Naive thymus-derived CD4-positive, alpha-beta T cell (primary cell): Measurements from ENCODE around the gene MLXIPL. TPM values are rescaled to one million over a fixed set of nuclear protein-coding genes. Genes with fewer than 3 reads are reported as not detected.

ENCODE experiments used
- ATAC-seq: fragments of 150-1000 bp; cut with Tn5 transposase; 2 replicates; pipeline ENCODE4 v1.10.0; 2021; ENCODE audit warnings: mild to moderate bottlenecking, moderate library complexity
- CTCF ChIA-PET: fragments of 350-600 bp; sonication (Branson Sonifier 250); formaldehyde crosslinking; loops from one replicate; lab custom pipeline; 2021; ENCODE audit warnings: antibody characterized with exemption; lab: Charles Lee
- POLR2A ChIA-PET: fragments of 350-600 bp; sonication (Branson Sonifier 250); formaldehyde crosslinking; loops from one replicate; lab custom pipeline; 2021; ENCODE audit warnings: antibody characterized with exemption, inconsistent platforms; lab: Charles Lee
- DNase-seq, 9 donors: peaks; one replicate each; pipeline versions ENCODE4 v3.0.0 to v3.0.0-alpha.2; 2020 to 2022; ENCODE audit warnings: mixed read lengths in 1 of 9
- H3K27ac ChIP-seq: one replicate; pipeline ENCODE4 v1.7.0; 2013; ENCODE audit warnings: mild to moderate bottlenecking, low read depth, low read length, moderate library complexity
- H3K27me3 ChIP-seq, 2 donors: one replicate each; pipeline ENCODE4 v1.7.0; 2013; ENCODE audit warnings: low read length in 2 of 2, mild to moderate bottlenecking in 2 of 2, moderate library complexity in 2 of 2; ENCODE audit not compliant: control insufficient read depth in 2 of 2, insufficient read depth in 2 of 2
- H3K36me3 ChIP-seq, 3 experiments: 1 replicate in 2 of 3; 2 replicates in 1 of 3; pipeline ENCODE4 v1.7.0; 2013; ENCODE audit warnings: low read length in 3 of 3, mild to moderate bottlenecking in 3 of 3, moderate library complexity in 1 of 3; ENCODE audit not compliant: insufficient read depth in 3 of 3, control insufficient read depth in 2 of 3
- H3K4me1 ChIP-seq, 2 donors: one replicate each; pipeline ENCODE4 v1.7.0; 2013; ENCODE audit warnings: low read length in 2 of 2, mild to moderate bottlenecking in 2 of 2, moderate library complexity in 1 of 2; ENCODE audit not compliant: control insufficient read depth in 2 of 2, insufficient read depth in 2 of 2
- H3K4me3 ChIP-seq: 2 replicates; pipeline ENCODE4 v1.7.0; 2013; ENCODE audit warnings: mild to moderate bottlenecking, low read length
- H3K9me3 ChIP-seq, 3 experiments: 1 replicate in 2 of 3; 2 replicates in 1 of 3; pipeline ENCODE4 v1.7.0; 2013; ENCODE audit warnings: low read length in 3 of 3; ENCODE audit not compliant: control insufficient read depth in 2 of 3
- H3K27ac Mint-ChIP-seq, 9 donors: one replicate each; pipeline ENCODE4 v1.8.0; 2020 to 2022; ENCODE audit warnings: mixed read lengths in 9 of 9, mild to moderate bottlenecking in 8 of 9, moderate library complexity in 5 of 9, inconsistent platforms in 2 of 9
- H3K27me3 Mint-ChIP-seq, 5 donors: one replicate each; pipeline ENCODE4 v1.8.0; 2021 to 2022; ENCODE audit warnings: mixed read lengths in 5 of 5, mild to moderate bottlenecking in 1 of 5
- H3K36me3 Mint-ChIP-seq, 5 donors: one replicate each; pipeline ENCODE4 v1.8.0; 2020 to 2022; ENCODE audit warnings: mixed read lengths in 5 of 5, mild to moderate bottlenecking in 3 of 5, inconsistent platforms in 1 of 5
- H3K4me1 Mint-ChIP-seq, 7 donors: one replicate each; pipeline ENCODE4 v1.8.0; 2020 to 2022; ENCODE audit warnings: mixed read lengths in 7 of 7, mild to moderate bottlenecking in 3 of 7, inconsistent platforms in 1 of 7
- H3K4me3 Mint-ChIP-seq, 10 donors: one replicate each; pipeline ENCODE4 v1.8.0; 2020 to 2022; ENCODE audit warnings: mild to moderate bottlenecking in 10 of 10, mixed read lengths in 10 of 10, moderate library complexity in 6 of 10, inconsistent platforms in 2 of 10
- H3K9me3 Mint-ChIP-seq, 11 donors: one replicate each; pipeline ENCODE4 v1.8.0; 2020 to 2022; ENCODE audit warnings: mixed read lengths in 11 of 11, mild to moderate bottlenecking in 4 of 11, inconsistent platforms in 1 of 11, moderate library complexity in 1 of 11
- intact Hi-C, 2 donors: fragments of 100-400 bp; cut with micrococcal nuclease; formaldehyde crosslinking; loops; one replicate each; pipeline ENCODE4 v1.15.1; 2023
- polyA plus RNA-seq, 2 donors: library from polyadenylated mRNA; unstranded; fragments of 300-500 nt; fragmentation: Illumina TruSeq; gene quantifications; one replicate each; pipeline ENCODE4 v1.2.3, GENCODE V29; 2021
- total RNA-seq, 6 experiments: library from RNA in 5 of 6; stranded (reverse) in 5 of 6; gene quantifications; 1 replicate in 5 of 6; 2 replicates in 1 of 6; pipeline ENCODE4 v1.2.3 and lab custom pipeline; 2021 to 2026

The MLXIPL gene
- total and polyA plus RNA-seq, 7 experiments from 2014 or later: not detected

DNA sequence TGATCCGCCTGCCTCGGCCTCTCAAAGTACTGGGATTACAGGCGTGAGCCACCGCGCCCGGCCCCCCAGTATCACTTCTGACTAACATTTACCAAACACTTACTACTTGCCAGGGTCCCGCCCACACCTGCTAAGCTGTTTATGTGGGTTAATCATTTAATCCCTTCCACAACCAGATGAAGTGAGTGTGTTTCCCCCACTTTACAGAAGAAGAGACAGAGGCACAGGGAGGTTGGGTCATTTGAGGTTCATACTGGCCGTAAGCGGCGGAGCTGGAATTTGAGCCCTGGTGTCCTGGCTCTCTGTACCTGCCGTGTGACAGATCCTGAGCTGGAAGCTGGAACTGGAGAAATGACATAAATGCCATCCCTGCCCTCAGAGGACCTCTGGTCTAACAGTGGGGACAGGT is 28.2 kb upstream of the MLXIPL start:
- ATAC-seq: no peak
- peaks cover 37 to 54% (median 48%) of the 10 kb centered on the region in 5 donors for H3K27me3 Mint-ChIP-seq
- Histone ChIP-seq H3K36me3 (no peaks in the 10 kb centered on the region), H3K4me3 (no peak overlapping the region), H3K27ac (no peak overlapping the region), H3K9me3 (no peaks in the 10 kb centered on the region), H3K27me3 (peaks cover 0 to 10% of the 10 kb centered on the region in 2 donors), H3K4me1 (peaks cover 0 to 4% of the 10 kb centered on the region in 2 donors)
- no peak for DNase-seq
- peaks cover 8 to 17% (median 9%) of the 10 kb centered on the region in 7 donors for H3K4me1 Mint-ChIP-seq
- H3K36me3 Mint-ChIP-seq: no peaks in the 10 kb centered on the region
- no peak overlapping the region for H3K27ac Mint-ChIP-seq
- no peak overlapping the region for H3K4me3 Mint-ChIP-seq
- H3K9me3 Mint-ChIP-seq: peaks cover 0 to 3% (median 0%) of the 10 kb centered on the region in 11 donors
- intact Hi-C loops: no loop called here
- ChIA-PET CTCF (interaction anchor here (0.6 kb wide), 1 partner anchor 25 kb away, joined by 3 read pairs; no protein-coding TSS in a partner anchor), POLR2A (no interaction called here)

DNA sequence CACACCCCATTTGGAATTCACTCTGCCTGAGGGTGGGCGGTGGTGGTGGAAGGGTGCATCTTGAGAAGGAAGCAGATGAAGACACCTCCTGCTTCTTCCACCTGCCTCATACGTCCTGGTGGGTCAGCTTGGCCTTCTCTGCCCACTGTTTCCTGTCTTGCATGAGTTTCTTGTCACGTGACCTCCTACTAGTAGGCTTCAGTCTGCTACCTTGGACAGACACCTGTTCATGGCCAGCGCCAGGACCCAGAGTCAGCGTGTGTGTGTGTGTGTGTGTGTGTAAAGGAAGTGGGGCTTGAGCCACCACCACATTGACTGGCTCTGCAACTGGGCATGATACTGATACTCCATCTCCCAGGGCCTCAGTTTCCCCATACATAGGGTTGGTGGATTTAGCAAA is 26.2 kb upstream of the MLXIPL start:
- intact Hi-C loops: no loop called here
- Mint-ChIP-seq H3K4me1 (peaks cover 8 to 17% (median 9%) of the 10 kb centered on the region in 7 donors), H3K27ac (no peak overlapping the region), H3K4me3 (no peak overlapping the region), H3K9me3 (peaks cover 0 to 3% (median 0%) of the 10 kb centered on the region in 11 donors), H3K36me3 (no peaks in the 10 kb centered on the region), H3K27me3 (peaks cover 54 to 65% (median 62%) of the 10 kb centered on the region in 5 donors)
- H3K9me3 ChIP-seq: no peaks in the 10 kb centered on the region
- ATAC-seq: no peak
- no peak overlapping the region for H3K4me3 ChIP-seq
- peaks cover 0 to 15% of the 10 kb centered on the region in 2 donors for H3K27me3 ChIP-seq
- H3K27ac ChIP-seq: no peak overlapping the region
- peaks cover 0 to 4% of the 10 kb centered on the region in 2 donors for H3K4me1 ChIP-seq
- DNase-seq: no peak
- ChIA-PET CTCF (no interaction called here), POLR2A (no interaction called here)
- H3K36me3 ChIP-seq: no peaks in the 10 kb centered on the region

GRCh38 chr7:73649576-73649975 is 25.3 kb upstream of the MLXIPL start:
- intact Hi-C loops: no loop called here
- DNase-seq (no peak), ATAC-seq (no peak)
- no peak overlapping the region for H3K27ac ChIP-seq
- POLR2A ChIA-PET: no interaction called here
- peaks cover 0 to 2% (median 0%) of the 10 kb centered on the region in 11 donors for H3K9me3 Mint-ChIP-seq
- no peaks in the 10 kb centered on the region for H3K9me3 ChIP-seq
- peaks cover 8 to 17% (median 9%) of the 10 kb centered on the region in 7 donors for H3K4me1 Mint-ChIP-seq
- no peak overlapping the region for H3K27ac Mint-ChIP-seq
- peaks cover 0 to 15% of the 10 kb centered on the region in 2 donors for H3K27me3 ChIP-seq
- peaks cover 0 to 4% of the 10 kb centered on the region in 2 donors for H3K4me1 ChIP-seq
- peaks cover 58 to 66% (median 61%) of the 10 kb centered on the region in 5 donors for H3K27me3 Mint-ChIP-seq
- H3K36me3 Mint-ChIP-seq: no peaks in the 10 kb centered on the region
- H3K36me3 ChIP-seq: no peaks in the 10 kb centered on the region
- CTCF ChIA-PET: no interaction called here
- H3K4me3 ChIP-seq: no peak overlapping the region
- H3K4me3 Mint-ChIP-seq: peak overlapping the region in 6 of 10 donors; percentile 21 to 78 (median 55)

DNA sequence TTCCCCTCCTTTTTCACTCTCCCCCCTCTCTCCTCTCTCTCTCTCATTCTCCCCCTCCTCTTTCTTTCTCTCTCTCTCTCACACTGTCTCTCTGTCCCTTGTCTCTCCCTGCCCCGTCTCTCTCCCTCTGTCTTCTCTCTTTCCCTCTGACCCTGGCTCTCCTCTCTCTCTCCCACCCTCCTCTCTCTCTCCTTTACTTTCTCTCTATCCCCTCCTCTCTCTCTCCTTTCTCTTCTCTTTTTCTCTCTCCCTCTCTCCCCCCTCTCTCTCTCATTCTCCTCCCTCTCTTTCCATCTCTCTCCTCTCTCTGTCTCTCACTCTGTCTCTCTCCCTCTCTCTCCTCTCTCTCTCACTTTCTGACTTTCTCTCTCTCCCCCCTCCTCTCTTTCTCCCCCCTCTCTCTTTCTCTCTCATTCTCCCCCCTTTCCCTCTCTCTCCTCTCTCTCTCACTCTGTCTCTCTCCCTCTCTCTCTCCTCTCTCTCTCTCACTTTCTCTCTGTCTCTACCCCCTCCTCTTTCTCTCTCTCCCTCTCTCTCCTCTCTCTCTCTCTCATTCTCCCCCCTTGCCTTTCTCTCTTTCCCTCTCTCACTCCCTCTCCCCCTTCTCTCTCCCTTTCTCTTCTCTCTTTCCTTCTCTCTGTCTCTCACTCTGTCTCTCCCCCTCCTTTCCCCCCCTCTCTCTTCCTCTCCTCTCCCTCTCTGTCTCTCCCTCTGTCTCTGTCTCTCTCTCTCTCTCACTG is 24.4 kb upstream of the MLXIPL start:
- Mint-ChIP-seq H3K4me3 (peak overlapping the region in 9 of 10 donors; percentile 12 to 78 (median 68)), H3K9me3 (peaks cover 0 to 2% (median 0%) of the 10 kb centered on the region in 11 donors), H3K36me3 (no peaks in the 10 kb centered on the region), H3K4me1 (peaks cover 8 to 17% (median 9%) of the 10 kb centered on the region in 7 donors), H3K27me3 (peaks cover 58 to 72% (median 63%) of the 10 kb centered on the region in 5 donors), H3K27ac (peak overlapping the region in 1 of 9 donors; percentile 25)
- CTCF ChIA-PET: no interaction called here
- Histone ChIP-seq H3K27ac (no peak overlapping the region), H3K4me3 (no peak overlapping the region), H3K9me3 (no peaks in the 10 kb centered on the region), H3K36me3 (no peaks in the 10 kb centered on the region), H3K4me1 (peaks cover 0 to 4% of the 10 kb centered on the region in 2 donors), H3K27me3 (peaks cover 0 to 15% of the 10 kb centered on the region in 2 donors)
- POLR2A ChIA-PET: no interaction called here
- DNase-seq (no peak), ATAC-seq (no peak)
- intact Hi-C loops: loop anchor here in 1 of 2 donors (1.0 kb wide), 1 partner anchor 77 kb away; no protein-coding TSS in a partner anchor

DNA sequence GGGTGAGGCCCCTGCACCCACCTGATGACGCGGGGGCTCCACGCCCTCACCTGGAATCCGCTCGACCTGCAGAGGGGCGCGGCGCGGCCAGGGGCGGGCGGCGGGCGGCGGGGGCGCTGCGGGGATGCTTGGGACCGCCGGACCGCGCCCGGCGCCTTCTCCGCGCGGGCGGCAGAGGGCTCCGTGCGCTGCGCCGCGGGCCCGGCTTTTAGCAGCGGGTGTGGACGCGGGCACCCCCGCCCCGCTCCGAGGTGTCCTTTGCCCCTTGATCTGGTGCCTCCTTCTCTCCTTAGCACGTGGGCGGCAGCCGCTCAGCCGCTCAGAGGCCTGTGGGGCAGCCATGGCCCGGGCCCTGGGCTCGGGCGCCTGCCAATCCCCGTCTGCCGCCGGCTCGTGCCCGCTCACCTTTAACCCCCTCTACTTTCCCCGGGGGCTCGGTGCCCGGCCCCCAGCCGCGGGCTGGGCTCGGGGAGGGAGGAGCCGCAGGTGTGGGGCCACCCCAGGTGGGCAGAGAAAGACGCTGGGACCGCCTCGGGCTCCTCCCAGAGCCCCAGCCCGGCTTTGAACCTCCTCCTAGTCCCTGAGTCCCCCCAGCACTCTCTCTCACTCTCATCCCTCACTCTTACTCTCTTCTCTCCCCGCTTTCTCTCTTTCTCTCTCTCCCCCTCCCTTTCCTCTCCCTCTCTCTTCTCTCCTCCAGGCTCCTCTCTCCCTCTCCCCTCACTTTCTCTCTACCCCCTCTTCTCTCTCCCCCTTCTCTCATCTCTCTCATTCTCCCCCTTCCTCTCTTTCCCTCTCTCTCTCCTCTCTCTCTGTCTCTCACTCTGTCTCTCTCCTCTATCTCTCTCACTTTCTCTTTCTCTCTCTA is 23.6 kb upstream of the MLXIPL start:
- H3K27ac ChIP-seq: no peak overlapping the region
- Mint-ChIP-seq H3K27me3 (peaks cover 55 to 67% (median 61%) of the 10 kb centered on the region in 5 donors), H3K36me3 (no peaks in the 10 kb centered on the region), H3K27ac (peak overlapping the region in 1 of 9 donors; percentile 25), H3K4me3 (peak overlapping the region; percentile 12 to 78 (median 66)), H3K9me3 (peaks cover 0 to 4% (median 0%) of the 10 kb centered on the region in 11 donors), H3K4me1 (peaks cover 8 to 17% (median 9%) of the 10 kb centered on the region in 7 donors)
- peaks cover 0 to 4% of the 10 kb centered on the region in 2 donors for H3K4me1 ChIP-seq
- POLR2A ChIA-PET: no interaction called here
- CTCF ChIA-PET: no interaction called here
- intact Hi-C loops: loop anchor here in 1 of 2 donors (1.0 kb wide), 1 partner anchor 77 kb away; no protein-coding TSS in a partner anchor
- H3K4me3 ChIP-seq: peak overlapping the region; percentile 19
- H3K9me3 ChIP-seq: no peaks in the 10 kb centered on the region
- peak in 5 of 9 donors; percentile 19 to 34 (median 31) for DNase-seq
- no peaks in the 10 kb centered on the region for H3K36me3 ChIP-seq
- H3K27me3 ChIP-seq: peaks cover 0 to 15% of the 10 kb centered on the region in 2 donors
- ATAC-seq: peak; percentile 76
